Osteocyte (in vitro differentiated cells): ENCODE results near the gene HYAL2. TPM values are rescaled to one million over a fixed set of nuclear protein-coding genes. Genes with fewer than 3 reads are reported as not detected.

Experiments
- DNase-seq: peaks from one replicate; pipeline ENCODE4 v3.0.0; 2021; ENCODE audit warnings: mixed read lengths; ENCODE audit not compliant: unreplicated experiment; ENCODE audit errors: extremely low spot score
- H3K27ac Mint-ChIP-seq: one replicate; pipeline ENCODE4 v1.8.0; 2021; ENCODE audit warnings: mild to moderate bottlenecking, mixed read lengths; ENCODE audit not compliant: unreplicated experiment
- H3K27me3 Mint-ChIP-seq: one replicate; pipeline ENCODE4 v1.8.0; 2021; ENCODE audit warnings: mixed read lengths; ENCODE audit not compliant: unreplicated experiment
- H3K36me3 Mint-ChIP-seq: one replicate; pipeline ENCODE4 v1.8.0; 2021; ENCODE audit warnings: mixed read lengths; ENCODE audit not compliant: unreplicated experiment
- H3K4me1 Mint-ChIP-seq: one replicate; pipeline ENCODE4 v1.8.0; 2021; ENCODE audit warnings: mixed read lengths; ENCODE audit not compliant: unreplicated experiment
- H3K4me3 Mint-ChIP-seq: one replicate; pipeline ENCODE4 v1.8.0; 2021; ENCODE audit warnings: mild to moderate bottlenecking, moderate library complexity, mixed read lengths; ENCODE audit not compliant: unreplicated experiment
- H3K9me3 Mint-ChIP-seq: one replicate; pipeline ENCODE4 v1.8.0; 2021; ENCODE audit warnings: mixed read lengths; ENCODE audit not compliant: unreplicated experiment
- CTCF ChIP-seq: fragments of 200-600 bp; sonication (generic); IDR thresholded peaks from 2 replicates; pipeline ENCODE4 v1.5.0; 2021; ENCODE audit warnings: antibody characterized with exemption, mild to moderate bottlenecking, moderate library complexity
- long read RNA-seq: library from polyadenylated mRNA; unstranded; transcript quantifications from one replicate; pipeline ENCODE4 v2.0.0, GENCODE V29; 2021
- total RNA-seq: library from RNA; stranded (reverse); gene quantifications from 2 replicates; pipeline ENCODE4 v1.2.1, GENCODE V29; 2021

HYAL2 gene
- total RNA-seq = 34.1 and 37.0 TPM in 2 replicates
- long read RNA-seq, full-length matches to known transcripts = 6 of 8 reads
- long read RNA-seq, partial matches to known transcripts = 0 of 8 reads
- long read RNA-seq, other reads (novel, unspliced or antisense) = 2 of 8 reads

GRCh38 chr3:50322386-50323091, at the start of gene HYAL2:
HYAL2 (minus strand) TSS chr3:50322745; CDS start chr3:50320489, 2,256 bp downstream.
- peak within 1 kb of the TSS; percentile 82 for H3K4me3 Mint-ChIP-seq
- no peaks in the 10 kb centered on the region for H3K36me3 Mint-ChIP-seq
- no peak for DNase-seq
- H3K4me1 Mint-ChIP-seq = peaks cover 33% of the 10 kb centered on the region
- no peak for TF ChIP-seq CTCF
- no peaks in the 10 kb centered on the region for H3K9me3 Mint-ChIP-seq
- no peaks in the 10 kb centered on the region for H3K27me3 Mint-ChIP-seq
- H3K27ac Mint-ChIP-seq = peak within 1 kb of the TSS; percentile 99

GRCh38 chr3:50371133-50371685, 48.7 kb upstream of the HYAL2 start:
- H3K36me3 Mint-ChIP-seq = no peaks in the 10 kb centered on the region
- peaks cover 8% of the 10 kb centered on the region for H3K27me3 Mint-ChIP-seq
- no peaks in the 10 kb centered on the region for H3K9me3 Mint-ChIP-seq
- TF ChIP-seq CTCF = no peak
- H3K27ac Mint-ChIP-seq = no peak overlapping the region
- no peaks in the 10 kb centered on the region for H3K4me1 Mint-ChIP-seq
- H3K4me3 Mint-ChIP-seq = no peak overlapping the region
- no peak for DNase-seq

- Mint-ChIP-seq H3K9me3 (no peaks in the 10 kb centered on the region), H3K27me3 (peaks cover 8% of the 10 kb centered on the region), H3K4me3 (no peak overlapping the region), H3K36me3 (no peaks in the 10 kb centered on the region), H3K4me1 (no peaks in the 10 kb centered on the region), H3K27ac (no peak overlapping the region)
- TF ChIP-seq CTCF = peak; percentile 44
- no peak for DNase-seq
Measured at GRCh38 chr3:50370594-50370993, 48.0 kb upstream of the HYAL2 start.

- H3K4me3 Mint-ChIP-seq = no peak overlapping the region
- no peaks in the 10 kb centered on the region for H3K4me1 Mint-ChIP-seq
- peaks cover 8% of the 10 kb centered on the region for H3K27me3 Mint-ChIP-seq
- no peak overlapping the region for H3K27ac Mint-ChIP-seq
- no peaks in the 10 kb centered on the region for H3K36me3 Mint-ChIP-seq
- H3K9me3 Mint-ChIP-seq = no peaks in the 10 kb centered on the region
- DNase-seq = no peak
- TF ChIP-seq CTCF = no peak
Measured at GRCh38 chr3:50369012-50369670, 46.6 kb upstream of the HYAL2 start.

- peaks cover 2% of the 10 kb centered on the region for H3K27me3 Mint-ChIP-seq
- no peaks in the 10 kb centered on the region for H3K9me3 Mint-ChIP-seq
- H3K4me1 Mint-ChIP-seq = no peaks in the 10 kb centered on the region
- DNase-seq = no peak
- TF ChIP-seq CTCF = no peak
- peak overlapping the region; percentile 71 for H3K4me3 Mint-ChIP-seq
- H3K27ac Mint-ChIP-seq = no peak overlapping the region
- H3K36me3 Mint-ChIP-seq = no peaks in the 10 kb centered on the region
Measured at GRCh38 chr3:50365842-50366220, 43.3 kb upstream of the HYAL2 start.
